CD4-positive, alpha-beta T cell treated with Interleukin-4 for 1 hour (primary cell): ENCODE data around the gene PIEZO1.
"Not testable (repeated sequence)": the region's sequence is repeated elsewhere in the genome, so short reads cannot be mapped to it uniquely, and the experiment has no call there.

Experiments used
- DNase-seq, 2 donors: peaks; one replicate each; pipeline ENCODE4 v3.0.0-alpha.2; 2020 to 2022

PIEZO1 gene

GRCh38 chr16:88804173-88804551, 19.1 kb upstream of the PIEZO1 start:
- no peak for DNase-seq

GRCh38 chr16:88803264-88803987, 18.4 kb upstream of the PIEZO1 start, which contains the start of gene CDT1:
TSS of gene CDT1 (plus strand) at chr16:88803789. CDS start at chr16:88803832, 43 bp downstream.
- DNase-seq, result peak; percentile 80 to 86

- DNase-seq, result no peak
These were observed 15.2 kb upstream of the PIEZO1 start for GRCh38 chr16:88800277-88800592.

GRCh38 chr16:88799569-88800276, 14.7 kb upstream of the PIEZO1 start:
- DNase-seq, result peak in 1 of 2 donors; percentile 47

GRCh38 chr16:88798772-88799455, 13.9 kb upstream of the PIEZO1 start:
- DNase-seq, result no peak

- DNase-seq, result no peak
These were observed 13.1 kb upstream of the PIEZO1 start for GRCh38 chr16:88798073-88798472.

- no peak for DNase-seq
These were observed 11.3 kb upstream of the PIEZO1 start for GRCh38 chr16:88796278-88796677.

GRCh38 chr16:88793251-88793954, 8.4 kb upstream of the PIEZO1 start:
- DNase-seq, result no peak

GRCh38 chr16:88792668-88793250, 7.7 kb upstream of the PIEZO1 start:
- no peak for DNase-seq

- no peak for DNase-seq
These were observed 7.1 kb upstream of the PIEZO1 start for GRCh38 chr16:88792078-88792550.

GRCh38 chr16:88790312-88791211, 5.5 kb upstream of the PIEZO1 start:
- peak; percentile 58 to 65 for DNase-seq

GRCh38 chr16:88789594-88789993, 4.6 kb upstream of the PIEZO1 start:
- peak in 1 of 2 donors; percentile 33 for DNase-seq

- not testable (repeated sequence) for DNase-seq
These were observed 3.7 kb upstream of the PIEZO1 start for GRCh38 chr16:88788749-88789148.

- no peak for DNase-seq
These were observed 2.7 kb upstream of the PIEZO1 start for GRCh38 chr16:88787579-88788314.

- no peak for DNase-seq
These were observed 239 bp downstream of the PIEZO1 start for GRCh38 chr16:88784856-88785105.

GRCh38 chr16:88784074-88784855, 755 bp downstream of the PIEZO1 start:
- peak in 1 of 2 donors; percentile 43 for DNase-seq

- DNase-seq, result no peak
These were observed 1.5 kb downstream of the PIEZO1 start for GRCh38 chr16:88783391-88784073.

GRCh38 chr16:88782454-88783390, 2.3 kb downstream of the PIEZO1 start:
- DNase-seq, result no peak
